GM18498 (cell line): Measurements from ENCODE around the gene SLC25A13.

Experiments
- ATAC-seq: cut with Tn5 transposase; IDR thresholded peaks from one replicate; pipeline ENCODE4 v1.9.1; 2021; ENCODE audit warnings: mild to moderate bottlenecking, moderate library complexity; ENCODE audit not compliant: unreplicated experiment

The SLC25A13 gene

GRCh38 chr7:96212474-96212873 lies 109.4 kb downstream of the SLC25A13 start:
- ATAC-seq, result no peak

GRCh38 chr7:96211954-96212353 lies 109.9 kb downstream of the SLC25A13 start:
- ATAC-seq, result no peak

- ATAC-seq, result no peak
Measured at GRCh38 chr7:96205665-96206064, 116.2 kb downstream of the SLC25A13 start.

GRCh38 chr7:96204601-96205000 lies 117.3 kb downstream of the SLC25A13 start:
- ATAC-seq, result no peak

- ATAC-seq, result no peak
Measured at GRCh38 chr7:96203786-96204185, 118.1 kb downstream of the SLC25A13 start.

GRCh38 chr7:96202102-96202501 lies 119.8 kb downstream of the SLC25A13 start:
- ATAC-seq, result no peak

- ATAC-seq, result no peak
Measured at GRCh38 chr7:96200740-96201139, 121.2 kb downstream of the SLC25A13 start.

- no peak for ATAC-seq
Measured at GRCh38 chr7:96199421-96199820, 122.5 kb downstream of the SLC25A13 start.

- ATAC-seq, result no peak
Measured at GRCh38 chr7:96198047-96198636, 123.8 kb downstream of the SLC25A13 start.

- ATAC-seq, result no peak
Measured at GRCh38 chr7:96196676-96197075, 125.2 kb downstream of the SLC25A13 start.

- ATAC-seq, result no peak
Measured at GRCh38 chr7:96189129-96189820, 132.6 kb downstream of the SLC25A13 start.

- no peak for ATAC-seq
Measured at GRCh38 chr7:96188591-96188991, 133.3 kb downstream of the SLC25A13 start.

GRCh38 chr7:96188174-96188581 lies 133.7 kb downstream of the SLC25A13 start:
- ATAC-seq, result no peak

- ATAC-seq, result no peak
Measured at GRCh38 chr7:96187735-96188134, 134.2 kb downstream of the SLC25A13 start.

- ATAC-seq, result no peak
Measured at GRCh38 chr7:96184783-96185182, 137.1 kb downstream of the SLC25A13 start.

- no peak for ATAC-seq
Measured at GRCh38 chr7:96183163-96183670, 138.7 kb downstream of the SLC25A13 start.

- ATAC-seq, result no peak
Measured at GRCh38 chr7:96182424-96183158, 139.3 kb downstream of the SLC25A13 start.

GRCh38 chr7:96181174-96181573 lies 140.7 kb downstream of the SLC25A13 start:
- no peak for ATAC-seq

GRCh38 chr7:96179837-96180236 lies 142.1 kb downstream of the SLC25A13 start:
- ATAC-seq, result no peak

- ATAC-seq, result no peak
Measured at GRCh38 chr7:96179341-96179740, 142.6 kb downstream of the SLC25A13 start.

GRCh38 chr7:96178581-96178980 lies 143.3 kb downstream of the SLC25A13 start:
- no peak for ATAC-seq

- no peak for ATAC-seq
Measured at GRCh38 chr7:96177353-96177752, 144.5 kb downstream of the SLC25A13 start.
